ENCODE data around the gene PLXNA4.

DNA sequence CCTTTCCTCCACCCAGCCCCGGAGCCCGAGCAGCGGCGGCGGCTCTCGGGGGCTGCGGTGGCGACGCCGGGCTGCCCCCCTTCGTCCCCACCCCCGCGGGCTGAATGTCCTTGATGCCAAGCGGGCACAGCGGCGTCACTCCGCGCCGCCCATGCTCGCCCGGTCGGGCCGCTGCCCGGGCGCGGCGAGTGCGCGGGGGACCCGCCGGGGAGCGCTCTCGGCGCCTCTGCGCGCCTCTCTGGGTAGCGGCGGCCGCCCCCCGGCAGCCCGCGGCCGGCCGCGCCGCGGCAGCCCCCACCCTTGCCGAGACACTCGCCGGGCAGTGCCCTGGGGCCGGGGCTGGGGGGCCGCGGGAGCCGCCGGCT is 433 bp upstream of the PLXNA4 start:
- TF ChIP-seq EZH2 (IDR thresholded peaks at IDR 0.05; ENCODE audit: borderline replicate concordance, insufficient read depth, low read depth, low read length, poor library complexity, severe bottlenecking), result no peak
- TF ChIP-seq, protein P1, sequence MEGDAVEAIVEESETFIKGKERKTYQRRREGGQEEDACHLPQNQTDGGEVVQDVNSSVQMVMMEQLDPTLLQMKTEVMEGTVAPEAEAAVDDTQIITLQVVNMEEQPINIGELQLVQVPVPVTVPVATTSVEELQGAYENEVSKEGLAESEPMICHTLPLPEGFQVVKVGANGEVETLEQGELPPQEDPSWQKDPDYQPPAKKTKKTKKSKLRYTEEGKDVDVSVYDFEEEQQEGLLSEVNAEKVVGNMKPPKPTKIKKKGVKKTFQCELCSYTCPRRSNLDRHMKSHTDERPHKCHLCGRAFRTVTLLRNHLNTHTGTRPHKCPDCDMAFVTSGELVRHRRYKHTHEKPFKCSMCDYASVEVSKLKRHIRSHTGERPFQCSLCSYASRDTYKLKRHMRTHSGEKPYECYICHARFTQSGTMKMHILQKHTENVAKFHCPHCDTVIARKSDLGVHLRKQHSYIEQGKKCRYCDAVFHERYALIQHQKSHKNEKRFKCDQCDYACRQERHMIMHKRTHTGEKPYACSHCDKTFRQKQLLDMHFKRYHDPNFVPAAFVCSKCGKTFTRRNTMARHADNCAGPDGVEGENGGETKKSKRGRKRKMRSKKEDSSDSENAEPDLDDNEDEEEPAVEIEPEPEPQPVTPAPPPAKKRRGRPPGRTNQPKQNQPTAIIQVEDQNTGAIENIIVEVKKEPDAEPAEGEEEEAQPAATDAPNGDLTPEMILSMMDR (IDR thresholded peaks at IDR 0.05), result no peak

Data from B cell (primary cell).